CMK (cell line): ENCODE results near the gene DOP1B.
"Not testable (repeated sequence)": the region's sequence is repeated elsewhere in the genome, so short reads cannot be mapped to it uniquely, and the experiment has no call there.

Experiments used
- DNase-seq: peaks from one replicate; pipeline ENCODE4 v3.0.0-alpha.2; 2010; ENCODE audit warnings: low read depth

DOP1B gene

DNA sequence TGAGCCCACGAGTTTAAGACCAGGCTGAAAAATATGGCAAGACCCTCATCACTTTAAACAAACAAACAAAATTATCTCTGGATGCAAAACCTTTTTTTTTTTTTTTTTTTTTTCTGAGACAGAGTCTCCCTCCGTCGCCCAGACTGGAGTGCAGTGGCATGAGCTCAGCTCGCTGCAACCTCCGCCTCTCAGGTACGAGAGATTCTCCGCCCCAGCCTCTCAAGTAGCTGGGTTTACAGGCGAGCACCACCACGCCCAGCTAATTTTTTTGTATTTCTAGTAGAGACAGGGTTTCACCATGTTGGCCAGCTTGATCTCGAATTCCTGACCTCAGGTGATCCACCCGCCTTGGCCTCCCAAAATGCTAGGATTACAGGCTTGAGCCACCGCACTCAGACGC, 16.8 kb upstream of the DOP1B start:
- DNase-seq: not testable (repeated sequence)

DNA sequence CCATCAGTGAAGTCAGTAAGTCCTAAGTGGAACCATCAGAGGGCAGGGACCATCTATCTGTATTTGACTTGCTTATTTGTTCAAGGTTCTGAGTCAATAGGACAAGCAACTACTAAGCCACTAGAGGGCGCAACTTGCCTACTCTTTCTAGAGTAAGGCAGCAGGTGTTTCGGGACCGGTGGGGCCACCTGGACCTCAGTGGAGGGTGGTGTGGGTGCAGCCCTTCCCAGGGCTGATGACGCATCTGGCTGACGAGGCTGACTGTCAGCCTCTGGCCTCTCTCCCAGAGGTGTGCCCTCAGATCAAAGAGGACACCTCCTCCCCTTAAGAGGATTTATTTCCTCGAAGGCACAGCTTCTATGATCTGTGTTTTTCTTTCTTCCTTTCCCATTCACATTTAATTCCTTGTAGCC, 15.1 kb upstream of the DOP1B start:
- DNase-seq: peak; percentile 86

DNA sequence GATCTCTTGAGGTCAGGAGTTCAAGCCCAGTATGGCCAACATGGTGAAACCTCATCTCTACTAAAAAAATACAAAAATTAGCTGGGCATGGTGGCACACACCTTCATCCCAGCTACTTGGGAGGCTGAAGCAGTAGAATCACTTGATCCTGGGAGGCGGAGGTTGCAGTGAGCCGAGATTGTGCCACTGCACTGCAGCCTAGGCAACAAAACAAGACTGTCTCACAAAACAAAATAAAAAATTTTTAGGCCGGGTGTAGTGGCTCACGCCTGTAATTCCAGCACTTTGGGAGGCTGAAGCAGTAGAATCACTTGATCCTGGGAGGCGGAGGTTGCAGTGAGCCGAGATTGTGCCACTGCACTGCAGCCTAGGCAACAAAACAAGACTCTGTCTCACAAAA, 12.4 kb upstream of the DOP1B start:
- DNase-seq: not testable (repeated sequence)

DNA sequence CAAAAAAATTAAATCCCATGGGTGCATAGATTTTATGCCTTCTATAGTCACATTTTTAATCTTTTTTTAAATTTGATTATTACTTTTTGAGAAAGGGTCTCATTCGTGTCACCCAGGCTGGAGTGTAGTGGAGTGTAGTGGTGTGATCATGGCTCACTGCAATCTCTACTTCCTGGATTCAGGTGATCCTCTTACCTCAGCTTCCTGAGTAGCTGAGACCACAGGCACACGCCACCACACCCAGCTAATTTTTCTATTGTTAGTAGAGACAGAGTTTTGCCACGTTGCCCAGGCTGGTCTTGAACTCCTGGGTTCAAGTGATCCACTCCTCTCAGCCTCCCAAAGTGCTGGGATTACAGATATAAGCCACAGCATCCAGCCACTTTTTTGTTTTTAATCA, 11.4 kb upstream of the DOP1B start:
- DNase-seq: no peak

DNA sequence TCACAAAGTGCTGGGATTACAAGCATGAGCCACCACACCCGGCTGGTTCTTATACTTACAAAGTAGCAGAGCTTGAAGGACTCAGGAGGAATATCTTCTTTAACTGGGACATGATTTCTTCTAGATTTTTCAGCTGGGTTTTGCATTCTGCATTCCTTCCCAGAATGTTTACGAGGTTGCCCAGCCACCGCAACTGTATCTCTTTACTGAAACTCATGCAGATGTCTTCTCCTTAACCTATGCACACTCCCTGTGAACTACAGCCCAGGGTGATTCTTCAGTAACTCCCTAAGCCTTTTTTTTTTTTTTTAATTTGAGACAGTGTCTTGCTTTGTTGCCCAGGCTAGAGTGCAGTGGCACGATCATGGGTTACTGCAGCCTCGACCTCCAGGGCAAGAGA, 8.7 kb upstream of the DOP1B start:
- no peak for DNase-seq

DNA sequence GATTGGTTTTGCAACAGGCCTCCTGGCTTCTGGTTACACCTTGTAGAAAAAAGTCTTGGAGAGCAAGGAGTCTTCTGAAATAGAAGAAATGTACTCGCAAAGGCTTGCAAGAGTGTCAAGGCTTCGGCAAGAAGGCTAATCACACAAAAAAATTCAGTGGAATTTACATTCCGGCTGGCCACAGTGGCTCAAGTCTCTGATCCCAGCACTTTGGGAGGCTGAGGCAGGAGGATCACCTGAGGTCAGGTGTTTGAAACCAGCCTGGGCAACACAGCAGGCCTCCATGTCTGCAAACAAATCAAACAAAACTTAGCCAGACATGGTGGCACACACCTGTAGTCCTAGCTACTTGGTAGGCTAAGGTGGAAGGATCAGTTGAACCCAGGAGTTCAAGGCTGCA, 7.7 kb upstream of the DOP1B start:
- DNase-seq: no peak

DNA sequence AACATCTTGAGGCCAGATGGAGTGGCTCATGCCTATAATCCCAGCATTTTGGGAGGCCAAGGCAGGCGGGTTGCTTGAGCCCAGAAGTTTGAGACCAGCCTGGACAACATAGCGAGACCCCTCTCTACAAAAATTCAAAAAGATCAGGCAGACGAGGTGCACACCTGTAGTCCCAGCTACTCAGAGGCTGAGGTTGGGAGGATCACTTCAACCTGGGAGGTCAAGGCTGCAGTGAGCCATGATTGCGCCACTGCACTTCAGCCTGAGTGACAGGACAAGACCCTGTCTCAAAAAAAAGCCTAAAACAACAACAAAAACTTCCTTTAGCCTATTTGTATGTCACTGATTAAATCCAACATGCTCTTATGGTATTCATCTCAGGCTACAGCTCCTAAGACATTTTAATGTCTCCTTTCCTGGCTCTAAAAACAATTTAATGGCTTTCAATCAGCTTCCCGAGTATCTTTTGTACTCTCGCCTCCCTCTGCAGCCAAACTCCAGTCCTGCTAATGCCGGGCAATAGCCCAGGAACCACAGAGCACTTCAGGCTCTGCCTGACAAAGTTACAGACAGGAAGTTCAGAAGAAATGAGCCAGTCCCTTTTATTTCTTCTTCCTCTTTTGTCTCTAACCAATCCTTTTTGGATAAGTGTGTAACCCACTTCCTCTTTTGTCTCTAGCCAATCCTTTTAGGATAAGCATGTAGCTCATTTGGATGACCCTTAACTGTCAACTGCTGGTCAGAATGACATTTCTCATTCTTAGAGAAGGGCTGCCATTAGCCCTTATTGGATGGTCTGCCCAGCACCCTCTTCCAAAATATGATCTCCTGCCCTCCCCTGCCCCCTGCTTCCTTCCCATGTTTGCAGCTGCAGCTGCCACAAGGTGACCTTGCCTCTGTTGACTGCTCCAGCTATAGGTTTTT, 6.6 kb upstream of the DOP1B start:
- no peak for DNase-seq

DNA sequence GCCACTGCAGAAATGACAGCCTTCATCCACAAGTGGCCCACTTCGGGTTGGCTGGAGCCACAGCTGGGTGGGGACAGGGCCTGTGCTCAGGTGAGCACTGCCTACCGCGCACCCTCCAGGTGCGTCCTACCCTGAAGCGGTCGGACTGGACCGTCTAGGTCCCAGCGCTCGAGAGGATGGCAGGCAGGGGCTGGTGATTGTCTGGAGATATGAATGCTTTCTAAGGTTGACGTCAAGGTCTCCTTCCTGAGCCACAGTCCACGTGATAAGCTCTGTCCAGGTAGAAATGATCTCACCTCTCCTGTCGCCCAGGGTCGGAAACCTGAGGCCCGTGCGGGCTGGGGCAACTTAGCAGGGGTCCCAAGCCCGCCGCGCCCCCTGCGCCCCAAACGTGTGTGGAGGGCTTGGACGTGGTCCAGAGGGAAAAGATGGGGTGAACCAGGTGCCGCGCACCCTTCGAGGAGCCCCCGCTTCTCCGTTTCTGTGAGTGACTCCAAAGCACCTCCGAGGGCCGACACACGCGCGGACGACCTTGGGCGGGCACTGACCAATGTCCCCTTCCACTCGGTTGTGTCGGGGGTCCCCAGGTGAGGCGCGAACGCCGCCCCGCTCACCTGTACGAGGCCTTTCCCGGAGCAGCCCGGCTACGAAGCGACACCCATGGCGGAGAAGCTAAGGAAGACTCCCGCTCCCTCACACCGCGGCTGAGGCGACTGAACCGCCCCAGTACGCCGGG, 853 bp upstream of the DOP1B start:
- DNase-seq: no peak

DNA sequence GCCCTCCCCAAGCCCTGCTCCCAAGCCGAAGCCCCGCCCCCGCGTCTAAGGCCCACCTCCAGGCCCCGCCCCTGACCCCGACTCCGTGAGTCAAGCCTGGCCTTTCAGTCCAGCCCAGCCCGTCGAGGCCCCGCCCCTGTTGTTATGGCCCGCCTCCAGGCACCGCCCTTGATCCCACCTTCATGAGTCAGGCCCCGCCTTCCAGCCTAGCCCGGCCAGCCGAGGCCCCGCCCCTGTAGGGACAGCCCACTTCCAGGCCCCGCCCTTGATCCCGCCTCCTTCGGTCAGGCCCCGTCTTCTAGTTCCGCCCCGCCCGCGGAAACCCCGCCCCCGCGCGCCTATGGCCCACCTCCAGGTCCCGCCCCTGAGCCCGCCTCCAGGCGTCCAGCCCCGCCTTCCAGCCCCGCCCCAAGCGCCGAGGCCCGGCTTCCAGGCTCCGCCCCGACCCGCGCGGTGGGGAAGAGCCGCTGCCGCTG, 247 bp upstream of the DOP1B start:
- peak; percentile 100 for DNase-seq

DNA sequence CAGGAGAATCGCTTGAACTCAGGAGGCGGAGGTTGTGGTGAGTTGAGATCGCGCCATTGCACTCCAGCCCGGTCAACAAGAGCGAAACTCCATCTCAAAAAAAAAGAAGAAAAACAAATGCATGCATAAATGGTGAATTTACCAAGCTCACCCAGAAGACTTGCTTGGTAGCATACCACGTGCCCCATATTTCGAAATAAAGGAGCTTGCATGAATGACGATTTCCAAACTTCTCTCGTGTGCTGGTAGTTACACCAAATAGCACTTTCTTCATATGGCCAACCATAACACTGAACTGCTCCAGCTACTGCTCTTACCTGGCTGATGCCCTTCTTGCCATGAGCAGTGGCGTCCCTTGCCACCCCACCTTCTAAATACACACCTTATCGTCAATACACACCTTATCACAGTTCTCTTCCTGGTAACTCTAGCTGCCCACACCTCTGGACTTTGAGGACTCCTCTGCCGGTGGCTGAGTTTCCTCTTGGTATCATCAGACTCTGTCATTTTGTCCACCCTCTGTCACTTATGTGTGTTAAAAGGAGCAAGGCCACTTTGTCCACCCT, 2.8 kb downstream of the DOP1B start:
- no peak for DNase-seq

DNA sequence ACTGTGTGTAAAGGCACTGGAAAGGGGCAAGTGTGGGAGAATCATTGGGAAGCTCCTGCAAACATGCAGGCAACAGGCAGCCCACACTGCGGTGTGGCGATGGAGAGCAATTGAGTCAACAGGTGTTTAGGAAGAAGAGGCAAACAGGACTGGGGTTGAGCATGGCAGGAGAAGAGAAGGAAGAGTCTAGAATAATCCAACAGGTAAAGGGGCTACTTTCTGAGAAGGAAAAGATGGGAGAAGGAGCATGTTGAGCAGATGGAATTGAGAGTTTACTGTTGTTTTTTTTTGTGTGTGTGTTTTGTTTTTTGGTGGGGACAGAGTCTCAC, 4.2 kb downstream of the DOP1B start:
- no peak for DNase-seq

DNA sequence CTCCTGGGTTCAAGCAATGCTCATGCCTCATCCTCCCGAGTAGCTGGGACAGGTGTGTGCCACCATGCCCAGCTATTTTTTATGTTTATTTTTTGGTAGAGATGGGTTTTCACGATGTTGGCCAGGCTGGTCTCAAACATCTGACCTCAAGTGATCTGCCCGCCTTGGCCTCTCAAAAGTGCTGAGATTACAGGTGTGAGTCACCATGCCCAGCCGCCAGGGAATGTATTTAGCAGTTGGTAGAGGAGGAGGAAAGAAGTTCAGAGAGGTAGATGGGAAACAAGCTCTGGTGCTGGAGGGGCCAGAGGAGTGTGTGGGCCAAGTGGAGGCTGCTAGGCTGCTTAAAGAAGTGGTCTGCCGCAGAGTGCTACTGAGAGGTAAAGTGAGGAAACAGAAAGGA, 6.0 kb downstream of the DOP1B start:
- DNase-seq: no peak

DNA sequence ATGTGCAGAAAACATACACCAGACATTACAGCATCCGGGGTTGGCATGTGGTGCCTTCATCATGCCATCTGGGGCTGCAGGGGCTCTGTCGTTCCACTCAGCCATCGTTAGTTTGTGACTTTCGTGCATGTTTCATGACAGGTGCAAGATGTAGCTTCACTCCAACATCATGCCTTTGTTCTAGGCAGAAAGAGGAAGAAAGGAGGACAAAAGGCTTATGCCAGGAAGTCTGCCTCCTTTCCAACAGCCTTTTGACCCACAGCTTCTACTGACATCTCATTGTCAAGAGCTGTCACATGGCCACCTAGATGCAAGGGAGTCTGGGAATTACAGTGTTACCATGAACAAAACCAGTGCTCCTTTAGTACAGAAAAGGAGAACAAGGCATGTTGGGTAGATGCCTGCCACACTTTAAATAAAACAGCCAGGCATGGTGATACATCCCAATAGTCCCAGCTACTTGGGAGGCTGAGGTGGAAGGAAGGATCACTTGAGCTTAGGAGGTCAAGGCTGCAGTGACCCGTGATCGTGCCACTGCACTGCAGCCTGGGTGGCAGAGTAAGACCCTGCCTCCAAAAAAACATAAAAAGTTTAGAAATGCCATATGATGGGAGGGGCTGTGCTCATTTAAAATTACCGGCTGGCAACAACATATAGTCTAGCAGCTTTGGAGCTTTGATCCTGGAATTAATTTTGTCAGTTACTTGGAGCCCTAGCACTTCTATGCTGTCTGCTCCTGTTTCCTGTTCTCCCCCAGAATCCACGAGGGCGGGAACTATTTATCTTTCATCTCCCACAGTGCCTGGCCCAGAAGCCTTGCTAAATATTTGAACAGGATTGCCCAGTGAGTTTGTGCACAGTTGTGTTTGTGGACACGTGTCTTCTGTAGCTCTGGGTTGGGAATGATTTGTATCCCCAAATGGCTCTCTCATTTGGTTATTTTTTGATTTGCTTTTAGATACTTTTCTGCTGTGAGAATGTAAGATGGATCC, 7.4 kb downstream of the DOP1B start:
- no peak for DNase-seq

DNA sequence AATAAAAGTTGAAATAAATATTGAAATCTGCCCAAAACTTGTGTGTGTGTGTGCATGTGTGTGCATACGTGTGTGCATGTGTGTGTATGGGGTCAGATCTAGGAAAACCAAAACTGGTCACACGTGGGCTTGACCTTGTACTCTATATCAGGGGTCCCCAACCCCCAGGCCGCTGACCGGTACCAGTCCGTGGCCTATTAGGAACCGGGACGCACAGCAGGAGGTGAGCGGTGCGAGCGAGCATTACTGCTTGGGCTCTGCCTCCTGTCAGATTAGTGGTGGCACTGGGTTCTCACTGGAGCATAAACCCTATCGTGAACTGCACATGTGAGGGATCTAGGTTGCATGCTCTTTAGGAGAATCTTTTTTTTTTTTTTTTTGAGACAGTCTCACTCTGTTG, 8.7 kb downstream of the DOP1B start:
- DNase-seq: no peak

DNA sequence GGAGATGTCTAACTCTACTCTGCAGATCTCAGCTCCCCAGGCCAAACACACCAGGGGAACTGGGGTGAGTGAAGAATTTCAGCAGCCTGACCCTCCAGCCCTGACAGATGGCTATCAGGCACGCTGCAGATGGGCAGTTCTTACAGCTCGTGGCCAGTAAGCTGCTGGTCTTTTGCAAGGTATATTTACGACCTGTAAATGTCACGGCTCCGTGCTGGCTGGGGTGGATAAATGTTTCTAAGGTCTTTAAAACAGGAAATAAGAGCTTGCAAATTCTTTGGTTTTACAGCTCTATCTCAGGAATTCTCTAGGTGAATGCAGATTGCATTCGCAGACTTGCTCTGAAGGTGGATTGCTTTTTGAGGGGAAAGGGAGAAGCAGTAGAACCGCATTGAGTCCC, 10.1 kb downstream of the DOP1B start:
- no peak for DNase-seq

DNA sequence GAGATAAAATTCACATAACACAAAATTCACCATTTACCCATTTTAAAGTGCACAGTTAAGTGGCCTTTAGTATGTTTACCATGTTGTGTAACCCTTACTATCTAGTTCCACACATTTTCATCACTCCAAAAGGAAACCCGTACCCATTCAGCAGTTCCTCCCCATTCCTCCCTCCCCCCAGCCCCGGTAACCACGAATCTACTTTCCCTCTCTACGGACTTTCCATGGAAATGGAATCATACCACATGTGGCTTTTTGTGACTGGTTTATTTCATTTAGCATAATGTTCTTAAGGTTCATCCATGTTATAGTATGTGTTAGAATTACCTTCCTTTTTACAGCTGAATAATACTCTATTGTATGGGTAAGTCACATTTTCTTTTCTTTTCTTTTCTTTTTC, 10.9 kb downstream of the DOP1B start:
- DNase-seq: no peak

DNA sequence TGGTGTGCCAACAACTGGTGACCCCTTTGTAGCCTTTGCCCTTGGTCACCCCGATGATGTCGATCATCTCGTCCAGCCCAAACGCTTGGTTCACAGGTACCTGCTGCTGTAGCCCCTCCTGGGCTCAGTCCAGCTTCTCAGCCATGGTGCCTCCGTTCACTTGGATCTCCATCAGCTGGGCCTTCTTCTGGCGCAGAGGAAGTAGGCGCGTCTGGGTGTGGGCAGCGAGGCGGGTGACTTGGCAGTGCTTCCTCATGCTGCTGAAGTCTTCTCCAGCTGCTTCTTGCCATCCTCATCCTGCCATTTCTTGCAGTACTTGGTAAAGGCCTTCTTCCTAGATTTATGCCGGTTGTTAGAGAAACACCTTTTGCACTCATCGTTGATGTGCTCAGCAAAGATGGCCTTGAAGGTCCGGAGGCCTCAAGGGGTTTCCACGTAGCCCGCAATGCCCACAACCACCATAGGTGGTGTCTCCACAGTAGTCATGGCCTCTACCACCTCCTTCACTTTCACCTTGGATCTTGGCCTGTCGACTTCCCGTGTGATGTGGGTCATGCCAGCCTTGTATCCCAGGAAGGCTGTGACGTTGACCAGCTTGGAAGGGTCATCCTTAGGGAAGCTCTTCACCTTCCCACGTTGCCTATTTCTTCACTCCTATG, 13.0 kb downstream of the DOP1B start:
- no peak for DNase-seq

DNA sequence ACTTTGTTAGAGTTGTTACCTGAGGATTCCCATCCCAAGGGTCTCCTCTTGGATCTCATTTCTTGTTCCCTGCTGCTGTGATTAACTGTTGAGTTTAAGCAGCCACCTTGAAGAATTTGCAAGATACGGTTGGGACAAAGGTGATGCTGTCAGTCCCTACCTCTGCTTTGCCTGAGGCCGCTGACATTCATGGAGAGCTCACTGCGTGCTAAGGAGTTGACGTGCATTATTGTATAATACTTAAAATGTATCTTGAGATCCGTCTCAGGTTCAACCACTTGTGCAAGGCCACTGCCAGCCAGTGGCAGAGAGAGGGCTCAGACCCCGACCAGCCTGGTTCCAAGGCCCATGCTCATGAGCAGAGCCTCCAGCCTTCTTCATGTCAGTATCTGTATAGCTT, 14.2 kb downstream of the DOP1B start:
- DNase-seq: no peak

DNA sequence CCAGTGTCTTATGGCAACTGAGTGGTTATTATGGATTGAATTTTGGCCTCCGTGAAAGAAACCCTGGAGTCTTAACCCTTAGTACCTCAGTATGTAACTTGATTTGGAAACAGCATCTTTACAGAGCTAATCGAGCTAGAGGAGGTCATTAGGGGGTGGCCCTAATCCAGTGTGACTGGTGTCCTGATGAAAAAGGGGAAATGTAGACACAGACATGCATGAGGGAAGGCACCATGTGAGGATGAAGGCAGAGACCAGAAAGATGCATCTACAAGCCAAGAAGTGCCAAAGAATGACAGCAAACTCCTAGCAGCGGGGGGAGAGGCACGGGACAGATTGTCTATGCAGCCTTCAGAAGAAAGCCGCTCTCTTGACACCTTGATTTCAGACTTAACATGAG, 14.7 kb downstream of the DOP1B start:
- DNase-seq: no peak

DNA sequence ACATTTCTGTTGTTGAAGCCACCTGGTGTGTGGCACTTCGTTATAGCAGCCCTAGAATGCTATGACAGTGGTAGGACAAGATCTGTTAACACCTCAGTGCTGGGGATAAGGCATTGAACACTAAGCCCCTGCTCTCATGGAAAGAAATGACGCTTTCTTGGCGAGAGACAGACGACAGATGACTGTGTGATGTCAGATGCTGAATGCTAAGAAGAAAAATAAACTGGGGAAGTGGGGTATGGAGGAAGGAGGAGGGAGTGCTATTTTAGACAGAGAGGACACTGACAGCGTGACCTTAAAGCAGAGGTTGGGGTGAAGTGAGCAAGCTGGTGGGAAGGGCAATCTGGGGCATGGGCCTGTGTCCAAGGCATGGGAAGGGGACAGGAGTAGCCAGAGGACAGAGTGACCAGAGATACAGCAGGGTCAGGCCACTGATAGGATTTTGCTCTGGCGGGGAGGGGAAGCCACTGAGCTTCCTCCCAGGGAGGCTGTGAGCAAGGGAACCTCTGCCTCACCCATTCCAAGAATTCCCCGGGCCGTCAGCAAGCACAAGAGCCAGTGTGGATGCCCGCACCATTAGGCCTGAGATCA, 15.2 kb downstream of the DOP1B start:
- DNase-seq: no peak

DNA sequence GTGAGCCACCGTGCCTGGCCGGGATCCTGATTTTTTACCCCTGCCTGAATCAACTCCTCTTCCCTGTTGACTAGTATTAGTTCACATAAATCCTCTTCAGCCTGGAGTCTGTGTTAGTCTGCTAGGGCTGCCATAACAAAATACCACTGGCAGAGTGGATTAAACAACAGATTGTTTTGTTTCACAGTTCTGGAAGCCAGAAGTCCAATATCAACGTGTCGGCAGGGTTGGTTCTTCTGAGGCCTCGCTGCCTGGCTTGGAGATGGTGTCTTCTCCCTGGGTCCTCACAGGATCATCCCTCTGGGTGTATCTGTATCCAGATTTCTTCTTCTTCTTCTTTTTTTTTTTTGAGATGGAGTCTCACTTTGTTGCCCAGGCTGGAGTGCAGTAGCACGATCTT, 18.2 kb downstream of the DOP1B start:
- DNase-seq: no peak
